ENCODE measurements around the gene CELF2. TPM values are rescaled to one million over a fixed set of nuclear protein-coding genes. Genes with fewer than 3 reads are reported as not detected.

Gene CELF2
- polyA plus RNA-seq, 1 donor from 2014 or later = 55.5 TPM

- H3K27ac ChIP-seq (ENCODE audit: low read length) = no peak overlapping the region
- no peaks in the 10 kb centered on the region for H3K9me2 ChIP-seq (ENCODE audit: insufficient read depth, low read length)
These were observed 267.5 kb downstream of the CELF2 start for GRCh38 chr10:11285171-11285570.

GRCh38 chr10:11286261-11286852 is 268.7 kb downstream of the CELF2 start:
- Histone ChIP-seq H3F3A (ENCODE audit: insufficient read depth, low read length, poor library complexity, severe bottlenecking) (no peaks in the 10 kb centered on the region), H4K20me1 (ENCODE audit: insufficient read depth) (no peaks in the 10 kb centered on the region), H2AFZ (ENCODE audit: low read depth, low read length) (no peak overlapping the region), H3K4me3 (ENCODE audit: low read length) (no peak overlapping the region), H3K9me3 (ENCODE audit: low read length) (no peaks in the 10 kb centered on the region), H3K9ac (ENCODE audit: low read length) (no peak overlapping the region), H3K27me3 (ENCODE audit: insufficient read depth, low read depth, low read length) (no peaks in the 10 kb centered on the region), H3K79me2 (replicated peaks; ENCODE audit: insufficient read depth, low read length) (no peaks in the 10 kb centered on the region), H3K27ac (ENCODE audit: low read length) (no peak overlapping the region), H3K36me3 (ENCODE audit: insufficient read depth, low read length) (peaks cover 10% of the 10 kb centered on the region), H3K4me2 (ENCODE audit: low read length) (no peak overlapping the region), H3K9me2 (ENCODE audit: insufficient read depth, low read length) (no peaks in the 10 kb centered on the region)
- no peak for TF ChIP-seq EP300 (conservative IDR thresholded peaks at IDR 0.05; ENCODE audit: poor library complexity, severe bottlenecking)

More at GRCh38 chr10:11285171-11285570, 267.5 kb downstream of the CELF2 start:
- Histone ChIP-seq H3K36me3 (ENCODE audit: insufficient read depth, low read length) (peaks cover 10% of the 10 kb centered on the region), H3K79me2 (replicated peaks; ENCODE audit: insufficient read depth, low read length) (no peaks in the 10 kb centered on the region), H4K20me1 (ENCODE audit: insufficient read depth) (no peaks in the 10 kb centered on the region), H3K9ac (ENCODE audit: low read length) (no peak overlapping the region), H3K9me3 (ENCODE audit: low read length) (no peaks in the 10 kb centered on the region), H2AFZ (ENCODE audit: low read depth, low read length) (no peak overlapping the region), H3F3A (ENCODE audit: insufficient read depth, low read length, poor library complexity, severe bottlenecking) (no peaks in the 10 kb centered on the region), H3K27me3 (ENCODE audit: insufficient read depth, low read depth, low read length) (no peaks in the 10 kb centered on the region), H3K4me2 (ENCODE audit: low read length) (no peak overlapping the region), H3K4me3 (ENCODE audit: low read length) (no peak overlapping the region)
- TF ChIP-seq EZH2 (IDR thresholded peaks at IDR 0.05; ENCODE audit: borderline replicate concordance, insufficient read depth, low read length, poor library complexity, severe bottlenecking) (no peak), SMC3 (conservative IDR thresholded peaks at IDR 0.05; ENCODE audit: poor library complexity) (no peak), RAD21 (conservative IDR thresholded peaks at IDR 0.05) (no peak), EP300 (conservative IDR thresholded peaks at IDR 0.05; ENCODE audit: poor library complexity, severe bottlenecking) (no peak), POLR2AphosphoS5 (IDR thresholded peaks at IDR 0.05) (no peak), MXI1 (conservative IDR thresholded peaks at IDR 0.05; ENCODE audit: poor library complexity, severe bottlenecking) (no peak), REST (IDR thresholded peaks at IDR 0.05; ENCODE audit: borderline replicate concordance) (no peak), TAF1 (IDR thresholded peaks at IDR 0.05; ENCODE audit: low read depth) (no peak), CTCF (IDR thresholded peaks at IDR 0.05; ENCODE audit: poor library complexity, severe bottlenecking) (no peak)
